Bronchial epithelial cell (primary cell): ENCODE results near the gene C12orf76. TPM values are rescaled to one million over a fixed set of nuclear protein-coding genes. Genes with fewer than 3 reads are reported as not detected.
"Not testable (repeated sequence)": the region's sequence is repeated elsewhere in the genome, so short reads cannot be mapped to it uniquely, and the experiment has no call there.

Experiments
- DNase-seq: peaks from one replicate; pipeline ENCODE4 v3.0.0-alpha.2; 2010; ENCODE audit warnings: low read depth
- FAIRE-seq: peaks from 2 replicates; lab custom pipeline; 2011; peaks lifted over from hg19 to GRCh38; lab: Jason Lieb, UNC
- H3K27me3 ChIP-seq: 2 replicates; pipeline ENCODE4 v1.5.1; 2011; ENCODE audit warnings: low read length; ENCODE audit not compliant: control insufficient read depth, insufficient read depth
- H3K36me3 ChIP-seq: 2 replicates; pipeline ENCODE4 v1.5.1; 2011; ENCODE audit warnings: low read length; ENCODE audit not compliant: control insufficient read depth, insufficient read depth
- H3K4me3 ChIP-seq: 2 replicates; pipeline ENCODE4 v1.5.1; 2011; ENCODE audit warnings: mild to moderate bottlenecking, low read depth, low read length, control low read depth
- CTCF ChIP-seq: IDR thresholded peaks from 2 replicates; pipeline ENCODE4 v1.5.1; 2011; ENCODE audit warnings: mild to moderate bottlenecking, moderate library complexity, low read length, control low read depth, inconsistent platforms; ENCODE audit not compliant: insufficient read depth, severe bottlenecking
- total RNA-seq: library from RNA; depleted of rRNA; stranded (reverse); fragments of >200 nt; gene quantifications from 2 replicates; pipeline ENCODE4 v1.2.1, GENCODE V29; 2014

C12orf76 gene
- total RNA-seq, 1 donor from 2014 or later: 17.9 TPM

GRCh38 chr12:110067531-110067930 is 19.2 kb upstream of the C12orf76 start:
- no peaks in the 10 kb centered on the region for H3K27me3 ChIP-seq
- H3K36me3 ChIP-seq: no peaks in the 10 kb centered on the region
- TF ChIP-seq CTCF: no peak
- H3K4me3 ChIP-seq: no peak overlapping the region
- no peak for FAIRE-seq
- DNase-seq: no peak

GRCh38 chr12:110065540-110065939 is 17.2 kb upstream of the C12orf76 start:
- Histone ChIP-seq H3K27me3 (no peaks in the 10 kb centered on the region), H3K36me3 (no peaks in the 10 kb centered on the region), H3K4me3 (no peak overlapping the region)
- no peak for DNase-seq
- no peak for TF ChIP-seq CTCF
- no peak for FAIRE-seq

DNA sequence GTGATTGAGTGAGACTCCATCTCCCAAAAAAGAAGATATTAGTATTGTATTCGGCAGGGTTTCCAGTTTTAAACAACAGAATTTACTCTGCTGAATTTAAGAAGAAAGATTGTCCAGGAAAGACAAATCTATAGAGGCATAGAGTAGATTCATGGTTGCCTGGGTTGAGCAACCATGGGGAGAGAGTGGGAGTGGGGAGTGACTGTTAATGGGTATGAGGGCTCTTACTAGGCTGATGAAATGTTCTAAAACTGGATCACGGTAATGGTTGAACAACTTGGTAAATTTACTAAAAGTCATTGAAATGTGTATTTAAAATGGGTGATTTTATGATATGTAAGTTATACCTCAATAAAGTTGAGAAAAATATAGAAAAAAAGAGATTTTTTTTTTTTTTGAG is 13.9 kb upstream of the C12orf76 start:
- H3K36me3 ChIP-seq: no peaks in the 10 kb centered on the region
- no peak overlapping the region for H3K4me3 ChIP-seq
- no peaks in the 10 kb centered on the region for H3K27me3 ChIP-seq
- FAIRE-seq (no peak), DNase-seq (no peak)
- no peak for TF ChIP-seq CTCF

DNA sequence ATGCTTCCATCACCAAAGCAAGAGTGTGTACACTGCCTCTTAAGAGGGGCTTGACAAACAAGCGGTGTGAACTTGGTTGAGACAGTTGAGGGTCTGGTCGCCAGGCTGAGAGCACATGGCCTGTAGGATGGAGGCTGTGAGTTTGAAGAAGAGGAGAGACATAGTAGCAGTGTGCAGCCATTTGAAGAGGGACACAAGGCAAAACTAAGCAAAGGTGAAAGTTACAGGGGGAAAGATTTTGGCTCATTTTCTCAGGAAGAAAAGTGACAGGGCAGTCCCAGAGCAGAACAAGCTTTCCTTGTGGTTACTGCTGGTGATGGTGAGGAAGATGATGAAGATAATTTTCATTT is 11.3 kb upstream of the C12orf76 start:
- H3K4me3 ChIP-seq: no peak overlapping the region
- no peak for FAIRE-seq
- no peak for TF ChIP-seq CTCF

DNA sequence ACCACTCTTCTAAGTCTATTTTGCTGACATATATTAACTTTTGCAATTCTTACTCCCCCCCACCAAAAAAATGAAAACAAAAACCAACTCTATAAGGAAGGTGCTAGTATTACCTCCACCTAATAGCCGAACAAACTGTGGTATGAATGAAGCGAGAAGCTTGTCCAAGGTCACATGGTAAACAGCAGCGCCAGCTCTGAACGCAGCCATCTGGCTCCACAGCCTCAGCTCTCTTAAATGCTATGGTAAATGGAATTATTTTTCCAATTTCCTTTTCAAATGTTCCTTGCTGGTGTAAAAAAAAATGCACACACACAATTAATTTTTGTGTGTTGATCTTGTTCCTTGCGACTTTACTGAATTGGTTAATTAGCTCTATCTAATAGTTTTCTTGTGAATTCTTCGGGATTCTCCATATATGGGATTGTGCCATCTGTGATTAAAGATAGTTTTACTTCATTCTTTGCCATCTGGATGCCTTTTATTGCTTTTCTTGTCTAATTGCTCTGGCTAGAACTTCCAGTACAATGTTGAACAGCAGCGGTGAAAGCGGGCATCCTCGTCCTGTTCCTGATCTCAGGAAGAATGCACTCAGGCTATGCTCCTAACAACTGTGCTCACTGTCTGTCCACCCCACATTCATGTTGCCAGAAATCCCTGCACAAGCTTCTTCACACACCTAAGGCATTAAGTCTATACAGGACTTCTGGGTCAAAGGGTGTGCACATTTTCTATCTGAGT is 10.7 kb upstream of the C12orf76 start:
- no peaks in the 10 kb centered on the region for H3K36me3 ChIP-seq
- DNase-seq: no peak
- no peak for TF ChIP-seq CTCF
- H3K4me3 ChIP-seq: no peak overlapping the region
- no peaks in the 10 kb centered on the region for H3K27me3 ChIP-seq
- no peak for FAIRE-seq

More for the DNA sequence above, 11.3 kb upstream of the C12orf76 start:
- H3K36me3 ChIP-seq: no peaks in the 10 kb centered on the region
- DNase-seq: no peak
- no peaks in the 10 kb centered on the region for H3K27me3 ChIP-seq

DNA sequence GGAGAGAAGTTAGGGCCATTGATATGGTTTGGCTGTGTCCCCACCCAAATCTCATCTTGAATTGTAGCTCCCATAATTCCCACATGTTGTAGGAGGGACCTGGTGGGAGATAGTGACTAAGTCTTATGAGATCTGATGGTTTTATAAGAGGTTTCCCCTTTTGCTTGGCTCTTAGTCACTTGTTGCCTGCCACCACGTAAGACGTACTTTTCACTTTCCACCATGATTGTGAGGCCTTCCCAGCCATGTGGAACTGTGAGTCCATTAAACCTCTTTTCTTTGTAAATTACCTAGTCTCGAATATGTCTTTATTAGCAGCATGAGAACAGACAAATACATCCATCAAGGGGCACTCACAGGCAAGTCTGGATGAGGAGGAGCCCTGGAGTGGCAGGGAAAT is 8.3 kb upstream of the C12orf76 start:
- not testable (repeated sequence) for H3K36me3 ChIP-seq, DNase-seq, H3K27me3 ChIP-seq, FAIRE-seq, H3K4me3 ChIP-seq

- H3K36me3 ChIP-seq, H3K4me3 ChIP-seq, FAIRE-seq, H3K27me3 ChIP-seq: not testable (repeated sequence)
- peak; percentile 91 for DNase-seq
Measured at GRCh38 chr12:110055375-110056352, 7.3 kb upstream of the C12orf76 start.
